ENCODE results near the gene ATP2B1.
"Not testable (repeated sequence)": the region's sequence is repeated elsewhere in the genome, so short reads cannot be mapped to it uniquely, and the experiment has no call there.

ATP2B1 gene

GRCh38 chr12:89708565-89709156 is at the start of gene ATP2B1:
TSS of gene ATP2B1 (minus strand) at chr12:89708838. CDS start at chr12:89655886, 52,952 bp downstream.
- DNase-seq: peak; percentile 62 to 87

- not testable (repeated sequence) for DNase-seq
These were observed 49.3 kb upstream of the ATP2B1 start for GRCh38 chr12:89757987-89758386.

GRCh38 chr12:89756585-89757398 is 48.2 kb upstream of the ATP2B1 start:
- DNase-seq: no peak

GRCh38 chr12:89756194-89756584 is 47.6 kb upstream of the ATP2B1 start:
- DNase-seq: no peak

- DNase-seq: no peak
These were observed 45.4 kb upstream of the ATP2B1 start for GRCh38 chr12:89753997-89754396.

GRCh38 chr12:89752341-89752740 is 43.7 kb upstream of the ATP2B1 start:
- no peak for DNase-seq

- no peak for DNase-seq
These were observed 42.0 kb upstream of the ATP2B1 start for GRCh38 chr12:89750389-89751351.

- DNase-seq: no peak
These were observed 40.2 kb upstream of the ATP2B1 start for GRCh38 chr12:89748791-89749190.

GRCh38 chr12:89745286-89745685 is 36.6 kb upstream of the ATP2B1 start:
- no peak for DNase-seq

GRCh38 chr12:89742337-89743022 is 33.8 kb upstream of the ATP2B1 start:
- DNase-seq: no peak

- no peak for DNase-seq
These were observed 32.3 kb upstream of the ATP2B1 start for GRCh38 chr12:89740943-89741342.

GRCh38 chr12:89736995-89737394 is 28.4 kb upstream of the ATP2B1 start:
- DNase-seq: no peak

GRCh38 chr12:89733579-89734201 is 25.1 kb upstream of the ATP2B1 start:
- no peak for DNase-seq

GRCh38 chr12:89732522-89732921 is 23.9 kb upstream of the ATP2B1 start:
- no peak for DNase-seq

GRCh38 chr12:89731614-89732013 is 23.0 kb upstream of the ATP2B1 start:
- DNase-seq: no peak

GRCh38 chr12:89731089-89731488 is 22.5 kb upstream of the ATP2B1 start:
- no peak for DNase-seq

GRCh38 chr12:89729946-89730459 is 21.4 kb upstream of the ATP2B1 start:
- no peak for DNase-seq

- DNase-seq: no peak
These were observed 14.6 kb upstream of the ATP2B1 start for GRCh38 chr12:89723276-89723675.

- DNase-seq: no peak
These were observed 12.8 kb upstream of the ATP2B1 start for GRCh38 chr12:89721291-89721987.

- no peak for DNase-seq
These were observed 9.3 kb upstream of the ATP2B1 start for GRCh38 chr12:89717759-89718523.

GRCh38 chr12:89712706-89713105 is 4.1 kb upstream of the ATP2B1 start:
- DNase-seq: no peak

Data from NCI-H187 (cell line).